WTC11 (cell line): ENCODE results near the gene ATP12A. TPM values are rescaled to one million over a fixed set of nuclear protein-coding genes. Genes with fewer than 3 reads are reported as not detected.

Experiments
- ATAC-seq: fragments of 200-7000 bp; cut with Tn5 transposase; 2 replicates; pipeline ENCODE4 v1.10.0; 2021; ENCODE audit warnings: mild to moderate bottlenecking, moderate library complexity
- CTCF ChIA-PET: fragments of 300-600 bp; sonication (Branson Sonifier 250); formaldehyde crosslinking; loops from one replicate; lab custom pipeline; 2021; ENCODE audit warnings: antibody characterized with exemption; lab: Charles Lee
- POLR2A ChIA-PET: fragments of 350-600 bp; sonication (Branson Sonifier 250); formaldehyde crosslinking; loops from one replicate; lab custom pipeline; 2021; ENCODE audit warnings: antibody characterized with exemption; lab: Charles Lee
- DNase-seq: peaks from one replicate; pipeline ENCODE4 v3.0.0; 2021; ENCODE audit warnings: low spot score
- H3K27ac Mint-ChIP-seq: 2 replicates; pipeline ENCODE4 v1.8.0; 2021; ENCODE audit warnings: mixed read lengths
- H3K27me3 Mint-ChIP-seq: 2 replicates; pipeline ENCODE4 v1.8.0; 2021; ENCODE audit warnings: low read depth, mild to moderate bottlenecking, moderate library complexity, mixed read lengths
- H3K36me3 Mint-ChIP-seq: 2 replicates; pipeline ENCODE4 v1.8.0; 2021; ENCODE audit warnings: mixed read lengths
- H3K4me1 Mint-ChIP-seq: 2 replicates; pipeline ENCODE4 v1.8.0; 2022; ENCODE audit warnings: mixed read lengths
- H3K4me3 Mint-ChIP-seq: 2 replicates; pipeline ENCODE4 v1.8.0; 2021; ENCODE audit warnings: mild to moderate bottlenecking, moderate library complexity, mixed read lengths
- H3K9me3 Mint-ChIP-seq: 2 replicates; pipeline ENCODE4 v1.8.0; 2021; ENCODE audit warnings: mixed read lengths
- ELF4 ChIP-seq: sonication (generic); formaldehyde crosslinking; IDR thresholded peaks from 2 replicates; pipeline ENCODE4 v1.8.1; 2022; ENCODE audit warnings: low read depth, mild to moderate bottlenecking, moderate library complexity, missing genetic modification reagents
- MXD4 ChIP-seq: fragments of 250-450 bp; sonication (Bioruptor Pico); IDR thresholded peaks from 2 replicates; pipeline ENCODE4 v1.8.0; 2021; ENCODE audit warnings: mild to moderate bottlenecking, moderate library complexity, borderline replicate concordance
- NFATC4 ChIP-seq: fragments of 250-450 bp; sonication (Bioruptor Pico); IDR thresholded peaks from 2 replicates; pipeline ENCODE4 v1.9.0; 2021; ENCODE audit warnings: mild to moderate bottlenecking
- SMAD3 ChIP-seq: sonication (generic); formaldehyde crosslinking; IDR thresholded peaks from 2 replicates; pipeline ENCODE4 v1.8.0; 2022; ENCODE audit warnings: missing genetic modification reagents, mild to moderate bottlenecking, borderline replicate concordance
- ZNF317 ChIP-seq: sonication (generic); formaldehyde crosslinking; IDR thresholded peaks from 2 replicates; pipeline ENCODE4 v1.8.1; 2023; ENCODE audit warnings: low read depth, mild to moderate bottlenecking, moderate library complexity, missing genetic modification reagents, borderline replicate concordance
- ZNF671 ChIP-seq: fragments of 250-450 bp; sonication (Bioruptor Pico); IDR thresholded peaks from 2 replicates; pipeline ENCODE4 v1.8.0; 2021; ENCODE audit warnings: mild to moderate bottlenecking
- total RNA-seq: library from RNA; stranded (reverse); gene quantifications from 3 replicates; pipeline ENCODE4 v1.2.3, GENCODE V29; 2021
- TF ChIP-seq, protein P1 (sequence below): sonication (generic); formaldehyde crosslinking; IDR thresholded peaks from 2 replicates; pipeline ENCODE4 v1.8.1; 2023; ENCODE audit warnings: mild to moderate bottlenecking, moderate library complexity, missing genetic modification reagents
- TF ChIP-seq, protein P2 (sequence below): sonication (generic); formaldehyde crosslinking; IDR thresholded peaks from 2 replicates; pipeline ENCODE4 v1.8.1; 2023; ENCODE audit warnings: mild to moderate bottlenecking, missing genetic modification reagents
- TF ChIP-seq, protein P3 (sequence below): sonication (generic); formaldehyde crosslinking; IDR thresholded peaks from 2 replicates; pipeline ENCODE4 v1.8.0; 2022; ENCODE audit warnings: missing genetic modification reagents
- TF ChIP-seq, protein P4 (sequence below): fragments of 250-450 bp; sonication (Bioruptor Pico); IDR thresholded peaks from 2 replicates; pipeline ENCODE4 v1.8.0; 2021; ENCODE audit warnings: mild to moderate bottlenecking
- TF ChIP-seq, protein P5 (sequence below): fragments of 250-450 bp; sonication (Bioruptor Pico); IDR thresholded peaks from 2 replicates; pipeline ENCODE4 v1.9.0; 2021; ENCODE audit warnings: moderate library complexity, mild to moderate bottlenecking, inconsistent platforms, borderline replicate concordance
- TF ChIP-seq, protein P6 (sequence below): sonication (generic); formaldehyde crosslinking; IDR thresholded peaks from 2 replicates; pipeline ENCODE4 v1.8.1; 2022; ENCODE audit warnings: mild to moderate bottlenecking, moderate library complexity, missing genetic modification reagents

The ATP12A gene
- total RNA-seq, 1 experiment from 2014 or later: 1.4 TPM

DNA sequence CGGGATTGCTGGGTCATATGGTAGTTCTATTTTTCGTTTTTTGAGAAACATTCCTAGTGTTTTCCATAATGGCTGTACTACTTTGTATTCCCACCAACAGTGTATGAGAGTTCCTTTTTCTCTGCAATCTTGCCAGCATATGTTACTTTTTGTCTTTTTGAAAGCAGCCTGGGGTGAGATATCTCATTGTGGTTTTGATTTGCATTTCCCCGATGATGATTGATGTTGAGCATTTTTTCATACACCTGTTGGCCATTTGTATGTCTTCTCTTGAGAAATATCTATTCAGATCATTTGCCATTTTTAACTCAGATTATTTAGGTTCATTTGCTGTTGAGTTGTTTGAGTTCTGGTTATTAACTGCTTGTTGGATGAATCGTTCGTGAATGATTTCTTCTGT is 18.5 kb upstream of the ATP12A start:
- Mint-ChIP-seq H3K27me3 (no peaks in the 10 kb centered on the region), H3K4me1 (no peaks in the 10 kb centered on the region), H3K36me3 (no peaks in the 10 kb centered on the region), H3K4me3 (no peak overlapping the region)
- ATAC-seq (no peak), DNase-seq (no peak)
- POLR2A ChIA-PET: no interaction called here
- CTCF ChIA-PET: interaction anchor here (0.6 kb wide), 1 partner anchor 11 kb away, joined by 3 read pairs; no protein-coding TSS in a partner anchor
- TF ChIP-seq, protein P1, sequence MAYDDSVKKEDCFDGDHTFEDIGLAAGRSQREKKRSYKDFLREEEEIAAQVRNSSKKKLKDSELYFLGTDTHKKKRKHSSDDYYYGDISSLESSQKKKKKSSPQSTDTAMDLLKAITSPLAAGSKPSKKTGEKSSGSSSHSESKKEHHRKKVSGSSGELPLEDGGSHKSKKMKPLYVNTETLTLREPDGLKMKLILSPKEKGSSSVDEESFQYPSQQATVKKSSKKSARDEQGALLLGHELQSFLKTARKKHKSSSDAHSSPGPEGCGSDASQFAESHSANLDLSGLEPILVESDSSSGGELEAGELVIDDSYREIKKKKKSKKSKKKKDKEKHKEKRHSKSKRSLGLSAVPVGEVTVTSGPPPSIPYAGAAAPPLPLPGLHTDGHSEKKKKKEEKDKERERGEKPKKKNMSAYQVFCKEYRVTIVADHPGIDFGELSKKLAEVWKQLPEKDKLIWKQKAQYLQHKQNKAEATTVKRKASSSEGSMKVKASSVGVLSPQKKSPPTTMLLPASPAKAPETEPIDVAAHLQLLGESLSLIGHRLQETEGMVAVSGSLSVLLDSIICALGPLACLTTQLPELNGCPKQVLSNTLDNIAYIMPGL: no peak
- TF ChIP-seq, protein P2, sequence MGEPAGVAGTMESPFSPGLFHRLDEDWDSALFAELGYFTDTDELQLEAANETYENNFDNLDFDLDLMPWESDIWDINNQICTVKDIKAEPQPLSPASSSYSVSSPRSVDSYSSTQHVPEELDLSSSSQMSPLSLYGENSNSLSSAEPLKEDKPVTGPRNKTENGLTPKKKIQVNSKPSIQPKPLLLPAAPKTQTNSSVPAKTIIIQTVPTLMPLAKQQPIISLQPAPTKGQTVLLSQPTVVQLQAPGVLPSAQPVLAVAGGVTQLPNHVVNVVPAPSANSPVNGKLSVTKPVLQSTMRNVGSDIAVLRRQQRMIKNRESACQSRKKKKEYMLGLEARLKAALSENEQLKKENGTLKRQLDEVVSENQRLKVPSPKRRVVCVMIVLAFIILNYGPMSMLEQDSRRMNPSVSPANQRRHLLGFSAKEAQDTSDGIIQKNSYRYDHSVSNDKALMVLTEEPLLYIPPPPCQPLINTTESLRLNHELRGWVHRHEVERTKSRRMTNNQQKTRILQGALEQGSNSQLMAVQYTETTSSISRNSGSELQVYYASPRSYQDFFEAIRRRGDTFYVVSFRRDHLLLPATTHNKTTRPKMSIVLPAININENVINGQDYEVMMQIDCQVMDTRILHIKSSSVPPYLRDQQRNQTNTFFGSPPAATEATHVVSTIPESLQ (CRISPR knock-in tag): no peak
- TF ChIP-seq, protein P3, sequence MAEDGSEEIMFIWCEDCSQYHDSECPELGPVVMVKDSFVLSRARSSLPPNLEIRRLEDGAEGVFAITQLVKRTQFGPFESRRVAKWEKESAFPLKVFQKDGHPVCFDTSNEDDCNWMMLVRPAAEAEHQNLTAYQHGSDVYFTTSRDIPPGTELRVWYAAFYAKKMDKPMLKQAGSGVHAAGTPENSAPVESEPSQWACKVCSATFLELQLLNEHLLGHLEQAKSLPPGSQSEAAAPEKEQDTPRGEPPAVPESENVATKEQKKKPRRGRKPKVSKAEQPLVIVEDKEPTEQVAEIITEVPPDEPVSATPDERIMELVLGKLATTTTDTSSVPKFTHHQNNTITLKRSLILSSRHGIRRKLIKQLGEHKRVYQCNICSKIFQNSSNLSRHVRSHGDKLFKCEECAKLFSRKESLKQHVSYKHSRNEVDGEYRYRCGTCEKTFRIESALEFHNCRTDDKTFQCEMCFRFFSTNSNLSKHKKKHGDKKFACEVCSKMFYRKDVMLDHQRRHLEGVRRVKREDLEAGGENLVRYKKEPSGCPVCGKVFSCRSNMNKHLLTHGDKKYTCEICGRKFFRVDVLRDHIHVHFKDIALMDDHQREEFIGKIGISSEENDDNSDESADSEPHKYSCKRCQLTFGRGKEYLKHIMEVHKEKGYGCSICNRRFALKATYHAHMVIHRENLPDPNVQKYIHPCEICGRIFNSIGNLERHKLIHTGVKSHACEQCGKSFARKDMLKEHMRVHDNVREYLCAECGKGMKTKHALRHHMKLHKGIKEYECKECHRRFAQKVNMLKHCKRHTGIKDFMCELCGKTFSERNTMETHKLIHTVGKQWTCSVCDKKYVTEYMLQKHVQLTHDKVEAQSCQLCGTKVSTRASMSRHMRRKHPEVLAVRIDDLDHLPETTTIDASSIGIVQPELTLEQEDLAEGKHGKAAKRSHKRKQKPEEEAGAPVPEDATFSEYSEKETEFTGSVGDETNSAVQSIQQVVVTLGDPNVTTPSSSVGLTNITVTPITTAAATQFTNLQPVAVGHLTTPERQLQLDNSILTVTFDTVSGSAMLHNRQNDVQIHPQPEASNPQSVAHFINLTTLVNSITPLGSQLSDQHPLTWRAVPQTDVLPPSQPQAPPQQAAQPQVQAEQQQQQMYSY (CRISPR knock-in tag): no peak
- TF ChIP-seq, all 79 proteins: peak for 0
- H3K27ac Mint-ChIP-seq: no peak overlapping the region
- no peaks in the 10 kb centered on the region for H3K9me3 Mint-ChIP-seq

DNA sequence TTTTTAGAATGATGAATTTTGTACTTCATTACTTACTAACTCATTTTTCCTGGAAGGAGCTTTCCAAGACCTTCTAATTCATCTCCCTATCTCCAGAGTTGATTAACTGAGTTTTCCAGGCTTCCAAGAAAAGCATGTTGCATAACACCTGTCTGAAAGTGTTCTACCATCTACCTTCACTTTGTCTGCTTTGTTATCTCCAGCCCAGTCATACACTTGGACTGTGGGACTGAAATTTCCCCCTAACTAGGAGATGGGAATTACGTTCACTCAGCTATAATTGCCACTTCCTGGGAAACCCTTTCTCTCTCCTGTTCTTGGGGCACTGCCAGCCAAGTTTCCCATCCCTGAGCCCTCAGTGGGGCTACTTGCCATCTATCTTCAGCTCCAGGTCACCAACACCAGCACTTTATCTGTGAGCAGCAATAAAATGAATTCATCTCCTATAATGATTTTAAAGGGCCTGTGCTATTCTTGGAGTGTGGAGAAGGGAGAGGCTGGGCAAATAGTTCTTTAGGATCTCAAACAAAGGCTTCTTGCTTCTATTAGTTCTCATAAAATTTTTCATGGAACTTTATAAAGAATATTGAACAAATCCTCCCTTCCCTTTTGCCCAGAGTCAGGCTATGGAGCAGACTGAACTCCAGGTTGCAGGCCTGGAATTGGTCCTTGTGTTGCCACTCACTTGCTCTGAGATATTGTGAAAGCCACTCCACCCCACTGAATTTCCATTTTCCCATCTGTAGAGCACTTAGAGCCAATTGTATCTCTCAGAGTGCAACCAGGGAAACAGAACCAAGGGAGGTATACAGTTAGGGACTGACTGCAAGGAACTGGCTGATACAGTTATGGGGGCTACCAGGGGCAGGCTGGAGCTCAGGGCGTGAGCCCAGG is 17.8 kb upstream of the ATP12A start:
- no peaks in the 10 kb centered on the region for H3K36me3 Mint-ChIP-seq
- ChIA-PET CTCF (interaction anchor here (0.6 kb wide), 1 partner anchor 10 kb away, joined by 3 read pairs; no protein-coding TSS in a partner anchor), POLR2A (no interaction called here)
- H3K27me3 Mint-ChIP-seq: no peaks in the 10 kb centered on the region
- H3K4me3 Mint-ChIP-seq: no peak overlapping the region
- no peaks in the 10 kb centered on the region for H3K4me1 Mint-ChIP-seq
- H3K9me3 Mint-ChIP-seq: no peaks in the 10 kb centered on the region
- DNase-seq (no peak), ATAC-seq (no peak)
- no peak overlapping the region for H3K27ac Mint-ChIP-seq
- TF ChIP-seq SMAD3: no peak
- TF ChIP-seq, protein P4, sequence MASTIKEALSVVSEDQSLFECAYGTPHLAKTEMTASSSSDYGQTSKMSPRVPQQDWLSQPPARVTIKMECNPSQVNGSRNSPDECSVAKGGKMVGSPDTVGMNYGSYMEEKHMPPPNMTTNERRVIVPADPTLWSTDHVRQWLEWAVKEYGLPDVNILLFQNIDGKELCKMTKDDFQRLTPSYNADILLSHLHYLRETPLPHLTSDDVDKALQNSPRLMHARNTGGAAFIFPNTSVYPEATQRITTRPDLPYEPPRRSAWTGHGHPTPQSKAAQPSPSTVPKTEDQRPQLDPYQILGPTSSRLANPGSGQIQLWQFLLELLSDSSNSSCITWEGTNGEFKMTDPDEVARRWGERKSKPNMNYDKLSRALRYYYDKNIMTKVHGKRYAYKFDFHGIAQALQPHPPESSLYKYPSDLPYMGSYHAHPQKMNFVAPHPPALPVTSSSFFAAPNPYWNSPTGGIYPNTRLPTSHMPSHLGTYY (CRISPR knock-in tag): no peak
- TF ChIP-seq MXD4 (CRISPR knock-in tag): no peak

DNA sequence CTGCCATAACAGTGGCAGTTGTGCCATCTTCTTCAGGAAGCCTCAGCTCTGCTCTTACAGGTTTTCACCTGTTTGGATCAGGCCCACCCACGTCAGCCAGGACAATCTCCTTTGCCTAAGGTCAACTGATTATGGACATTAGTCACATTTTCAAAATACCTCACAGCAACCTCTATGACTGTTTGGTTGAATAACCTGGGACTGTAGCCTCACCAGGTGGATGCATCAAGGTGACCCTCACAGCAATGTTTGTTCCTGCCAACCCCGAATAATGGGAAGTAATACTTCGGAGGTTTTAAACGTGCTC is 17.2 kb upstream of the ATP12A start:
- Mint-ChIP-seq H3K9me3 (no peaks in the 10 kb centered on the region), H3K4me3 (no peak overlapping the region), H3K4me1 (no peaks in the 10 kb centered on the region), H3K27ac (no peak overlapping the region), H3K36me3 (no peaks in the 10 kb centered on the region), H3K27me3 (no peaks in the 10 kb centered on the region; the same call in 1 of the 2 replicates)
- ATAC-seq (no peak), DNase-seq (no peak)
- POLR2A ChIA-PET: no interaction called here
- CTCF ChIA-PET: no interaction called here
- TF ChIP-seq, protein P5, sequence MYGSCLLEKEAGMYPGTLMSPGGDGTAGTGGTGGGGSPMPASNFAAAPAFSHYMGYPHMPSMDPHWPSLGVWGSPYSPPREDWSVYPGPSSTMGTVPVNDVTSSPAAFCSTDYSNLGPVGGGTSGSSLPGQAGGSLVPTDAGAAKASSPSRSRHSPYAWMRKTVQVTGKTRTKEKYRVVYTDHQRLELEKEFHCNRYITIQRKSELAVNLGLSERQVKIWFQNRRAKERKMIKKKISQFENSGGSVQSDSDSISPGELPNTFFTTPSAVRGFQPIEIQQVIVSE (CRISPR knock-in tag): no peak
- TF ChIP-seq ZNF317 (CRISPR knock-in tag) (no peak), NFATC4 (CRISPR knock-in tag) (no peak), ELF4 (CRISPR knock-in tag) (no peak), ZNF671 (CRISPR knock-in tag) (no peak)
- TF ChIP-seq, protein P6, sequence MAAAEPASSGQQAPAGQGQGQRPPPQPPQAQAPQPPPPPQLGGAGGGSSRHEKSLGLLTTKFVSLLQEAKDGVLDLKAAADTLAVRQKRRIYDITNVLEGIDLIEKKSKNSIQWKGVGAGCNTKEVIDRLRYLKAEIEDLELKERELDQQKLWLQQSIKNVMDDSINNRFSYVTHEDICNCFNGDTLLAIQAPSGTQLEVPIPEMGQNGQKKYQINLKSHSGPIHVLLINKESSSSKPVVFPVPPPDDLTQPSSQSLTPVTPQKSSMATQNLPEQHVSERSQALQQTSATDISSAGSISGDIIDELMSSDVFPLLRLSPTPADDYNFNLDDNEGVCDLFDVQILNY (CRISPR knock-in tag): no peak
